Activated CD4-positive, CD25-positive, alpha-beta regulatory T cell treated with anti-CD3 and anti-CD28 coated beads, Interleukin-2, amount 50 U/mL, for 16 hours (primary cell): ENCODE results near the gene USP32.

Experiments
- DNase-seq: peaks from one replicate; pipeline ENCODE4 v3.0.0-alpha.2; 2020; ENCODE audit warnings: low read depth, low spot score

USP32 gene

GRCh38 chr17:60301649-60302048 is 90.3 kb downstream of the USP32 start:
- no peak for DNase-seq

GRCh38 chr17:60300949-60301348 is 91.0 kb downstream of the USP32 start:
- no peak for DNase-seq

GRCh38 chr17:60300011-60300410 is 91.9 kb downstream of the USP32 start:
- DNase-seq: no peak

GRCh38 chr17:60297760-60298401 is 94.1 kb downstream of the USP32 start:
- no peak for DNase-seq

GRCh38 chr17:60296177-60296576 is 95.8 kb downstream of the USP32 start:
- DNase-seq: no peak

- no peak for DNase-seq
Observed at GRCh38 chr17:60293580-60294335, 98.2 kb downstream of the USP32 start.

- no peak for DNase-seq
Observed at GRCh38 chr17:60292697-60293096, 99.2 kb downstream of the USP32 start.

- DNase-seq: no peak
Observed at GRCh38 chr17:60284709-60285108, 107.2 kb downstream of the USP32 start.

GRCh38 chr17:60283816-60284215 is 108.1 kb downstream of the USP32 start:
- no peak for DNase-seq

- DNase-seq: no peak
Observed at GRCh38 chr17:60280673-60281072, 111.3 kb downstream of the USP32 start.

- DNase-seq: no peak
Observed at GRCh38 chr17:60278237-60278636, 113.7 kb downstream of the USP32 start.

GRCh38 chr17:60277258-60277657 is 114.7 kb downstream of the USP32 start:
- no peak for DNase-seq

- DNase-seq: no peak
Observed at GRCh38 chr17:60269417-60269816, 122.5 kb downstream of the USP32 start.

GRCh38 chr17:60260540-60260939 is 131.4 kb downstream of the USP32 start:
- no peak for DNase-seq

- no peak for DNase-seq
Observed at GRCh38 chr17:60258313-60258712, 133.6 kb downstream of the USP32 start.

- no peak for DNase-seq
Observed at GRCh38 chr17:60256174-60256573, 135.8 kb downstream of the USP32 start.

- DNase-seq: no peak
Observed at GRCh38 chr17:60253048-60253447, 138.9 kb downstream of the USP32 start.

- DNase-seq: no peak
Observed at GRCh38 chr17:60252459-60252858, 139.5 kb downstream of the USP32 start.

GRCh38 chr17:60249290-60249826 is 142.6 kb downstream of the USP32 start:
- DNase-seq: no peak

GRCh38 chr17:60248618-60249289 is 143.2 kb downstream of the USP32 start:
- no peak for DNase-seq

- no peak for DNase-seq
Observed at GRCh38 chr17:60247836-60248461, 144.0 kb downstream of the USP32 start.

- no peak for DNase-seq
Observed at GRCh38 chr17:60244656-60245055, 147.3 kb downstream of the USP32 start.
